H9 (cell line): ENCODE results near the gene CSHL1. TPM values are rescaled to one million over a fixed set of nuclear protein-coding genes. Genes with fewer than 3 reads are reported as not detected.

Experiments
- DNase-seq: peaks from one replicate; pipeline ENCODE4 v3.0.0-alpha.2; 2017
- H2AFZ ChIP-seq: one replicate; pipeline ENCODE4 v1.6.1; 2013; ENCODE audit warnings: mild to moderate bottlenecking, low read length, control low read depth, moderate library complexity
- H2AK5ac ChIP-seq: 2 replicates; pipeline ENCODE4 v1.6.1; 2013; ENCODE audit warnings: low read length, control low read depth, mixed read lengths; ENCODE audit not compliant: insufficient read length
- H2BK120ac ChIP-seq: one replicate; pipeline ENCODE4 v1.6.1; 2013; ENCODE audit warnings: low read depth, mild to moderate bottlenecking, low read length, control low read depth, inconsistent platforms; ENCODE audit not compliant: poor library complexity, severe bottlenecking
- H2BK12ac ChIP-seq: 2 replicates; pipeline ENCODE4 v1.6.1; 2013; ENCODE audit warnings: low read length, control low read depth, mixed read lengths, low read depth; ENCODE audit not compliant: insufficient read length
- H2BK15ac ChIP-seq: 2 replicates; pipeline ENCODE4 v1.6.1; 2013; ENCODE audit warnings: low read depth, low read length, control low read depth
- H2BK20ac ChIP-seq: one replicate; pipeline ENCODE4 v1.6.1; 2013; ENCODE audit warnings: low read depth, mild to moderate bottlenecking, low read length, control low read depth, inconsistent platforms; ENCODE audit not compliant: poor library complexity, severe bottlenecking
- H2BK5ac ChIP-seq: 2 replicates; pipeline ENCODE4 v1.6.1; 2013; ENCODE audit warnings: low read length, control low read depth, mixed read lengths; ENCODE audit not compliant: insufficient read length
- H3K14ac ChIP-seq: 2 replicates; pipeline ENCODE4 v1.6.1; 2013; ENCODE audit warnings: low read length, control low read depth; ENCODE audit not compliant: insufficient read depth
- H3K18ac ChIP-seq: 2 replicates; pipeline ENCODE4 v1.6.1; 2013; ENCODE audit warnings: low read depth, mild to moderate bottlenecking, mixed read lengths, low read length, control low read depth; ENCODE audit not compliant: insufficient read length
- H3K23ac ChIP-seq: 2 replicates; pipeline ENCODE4 v1.6.1; 2013; ENCODE audit warnings: low read length, control low read depth, mixed read lengths, low read depth; ENCODE audit not compliant: insufficient read length
- H3K23me2 ChIP-seq: 2 replicates; pipeline ENCODE4 v1.6.1; 2013; ENCODE audit warnings: low read depth, mild to moderate bottlenecking, mixed read lengths, low read length, control low read depth; ENCODE audit not compliant: insufficient read length, poor library complexity, severe bottlenecking
- H3K27ac ChIP-seq: 2 replicates; pipeline ENCODE4 v1.5.1; 2013; ENCODE audit warnings: low read length, control low read depth, mixed read lengths, low read depth; ENCODE audit not compliant: insufficient read length
- H3K27me3 ChIP-seq: 2 replicates; pipeline ENCODE4 v1.6.1; 2013; ENCODE audit warnings: low read length, control low read depth, inconsistent platforms; ENCODE audit not compliant: insufficient read depth
- H3K4ac ChIP-seq: 2 replicates; pipeline ENCODE4 v1.6.1; 2013; ENCODE audit warnings: low read depth, mild to moderate bottlenecking, control low read depth, inconsistent platforms, low read length, moderate library complexity
- H3K4me1 ChIP-seq: 2 replicates; pipeline ENCODE4 v1.6.1; 2013; ENCODE audit warnings: low read length, control low read depth, inconsistent platforms; ENCODE audit not compliant: insufficient read depth
- H3K4me2 ChIP-seq: 2 replicates; pipeline ENCODE4 v1.6.1; 2013; ENCODE audit warnings: low read length, control low read depth, mixed read lengths; ENCODE audit not compliant: insufficient read length, insufficient read depth
- H3K56ac ChIP-seq: 2 replicates; pipeline ENCODE4 v1.6.1; 2013; ENCODE audit warnings: low read depth, mild to moderate bottlenecking, mixed read lengths, low read length, control low read depth; ENCODE audit not compliant: insufficient read length
- H3K79me1 ChIP-seq: 2 replicates; pipeline ENCODE4 v1.6.1; 2013; ENCODE audit warnings: low read depth, mild to moderate bottlenecking, moderate library complexity, low read length, control low read depth, inconsistent platforms; ENCODE audit not compliant: insufficient read depth, poor library complexity, severe bottlenecking
- H3K79me2 ChIP-seq: 2 replicates; pipeline ENCODE4 v1.6.1; 2013; ENCODE audit warnings: low read length, control low read depth, inconsistent platforms; ENCODE audit not compliant: insufficient read depth
- H3K9ac ChIP-seq: 2 replicates; pipeline ENCODE4 v1.6.1; 2013; ENCODE audit warnings: low read length, control low read depth, mixed read lengths; ENCODE audit not compliant: insufficient read length; ENCODE audit errors: extremely low read depth
- H3K9me3 ChIP-seq: one replicate; pipeline ENCODE4 v1.6.1; 2013; ENCODE audit warnings: low read depth, low read length, inconsistent platforms; ENCODE audit not compliant: control insufficient read depth
- H3T11ph ChIP-seq: one replicate; pipeline ENCODE4 v1.6.1; 2013; ENCODE audit warnings: mild to moderate bottlenecking, low read length, control low read depth, inconsistent platforms
- H4K20me1 ChIP-seq: one replicate; pipeline ENCODE4 v1.6.1; 2013; ENCODE audit not compliant: control insufficient read depth, insufficient read length, insufficient read depth
- H4K5ac ChIP-seq: 2 replicates; pipeline ENCODE4 v1.6.1; 2013; ENCODE audit warnings: low read depth, mild to moderate bottlenecking, mixed read lengths, low read length, control low read depth; ENCODE audit not compliant: insufficient read length
- H4K8ac ChIP-seq: replicated peaks from 2 replicates; pipeline ENCODE4 v1.6.1; 2013; ENCODE audit warnings: low read length, control low read depth, mixed read lengths, low read depth; ENCODE audit not compliant: insufficient read length
- H4K91ac ChIP-seq: 2 replicates; pipeline ENCODE4 v1.6.1; 2013; ENCODE audit warnings: low read depth, mild to moderate bottlenecking, moderate library complexity, mixed read lengths, low read length, control low read depth; ENCODE audit not compliant: insufficient read length
- H3K27ac Mint-ChIP-seq, 3 experiments: 2 replicates in 2 of 3; 3 replicates in 1 of 3; pipeline ENCODE4 v1.8.0; 2020 to 2021; ENCODE audit warnings: mixed read lengths in 3 of 3, mild to moderate bottlenecking in 1 of 3, moderate library complexity in 1 of 3
- H3K27me3 Mint-ChIP-seq: 2 replicates; pipeline ENCODE4 v1.8.0; 2021; ENCODE audit warnings: low read depth, mild to moderate bottlenecking, moderate library complexity, mixed read lengths
- H3K36me3 Mint-ChIP-seq, 3 experiments: 2 replicates in 2 of 3; 3 replicates in 1 of 3; pipeline ENCODE4 v1.8.0; 2020 to 2021; ENCODE audit warnings: low read depth in 3 of 3, mixed read lengths in 3 of 3; ENCODE audit not compliant: insufficient read depth in 1 of 3
- H3K4me1 Mint-ChIP-seq, 2 experiments: 2 replicates each; pipeline ENCODE4 v1.8.0; 2020; ENCODE audit warnings: mixed read lengths in 2 of 2
- H3K4me3 Mint-ChIP-seq, 2 experiments: 2 replicates in 1 of 2; 3 replicates in 1 of 2; pipeline ENCODE4 v1.8.0; 2020 to 2021; ENCODE audit warnings: mild to moderate bottlenecking in 2 of 2, mixed read lengths in 2 of 2, moderate library complexity in 1 of 2
- H3K9me3 Mint-ChIP-seq, 2 experiments: 2 replicates in 1 of 2; 3 replicates in 1 of 2; pipeline ENCODE4 v1.8.0; 2020; ENCODE audit warnings: mild to moderate bottlenecking in 2 of 2, mixed read lengths in 2 of 2, moderate library complexity in 1 of 2
- CTCF ChIP-seq: fragments of 200-600 bp; sonication (generic); conservative IDR thresholded peaks from 3 replicates; pipeline ENCODE4 v1.8.0; 2021; ENCODE audit warnings: antibody characterized with exemption, mild to moderate bottlenecking
- WGBS: extraction: QIAGEN DNeasy Blood & Tissue Kit; methylation state at CpG from one replicate; pipeline ENCODE4 v1.1.7; 2013; ENCODE audit warnings: missing lambda C conversion rate, low lambda C conversion rate, mixed read lengths; ENCODE audit not compliant: insufficient read length; ENCODE audit errors: extremely low coverage; 5-methylcytosine and 5-hydroxymethylcytosine counted together
- total RNA-seq: library from RNA; stranded (reverse); gene quantifications from 2 replicates; pipeline ENCODE4 v1.2.1, GENCODE V29; 2021

The CSHL1 gene
- total RNA-seq, 1 experiment from 2014 or later = not detected

- H3K9me3 ChIP-seq = no peaks in the 10 kb centered on the region
- no peak overlapping the region for H3K4me2 ChIP-seq
- no peak overlapping the region for H2BK20ac ChIP-seq
- peaks cover 3% of the 10 kb centered on the region for H3K27me3 Mint-ChIP-seq
- no peak overlapping the region for H3K18ac ChIP-seq
- H3K23me2 ChIP-seq = no peaks in the 10 kb centered on the region
- no CpG with 5 or more reads among the region's 14 CpGs for WGBS
- H3K4me3 Mint-ChIP-seq = no peak overlapping the region
- H3K9me3 Mint-ChIP-seq = no peaks in the 10 kb centered on the region
- no peak overlapping the region for H4K91ac ChIP-seq
- no peak overlapping the region for H4K5ac ChIP-seq
- no peak overlapping the region for H2AK5ac ChIP-seq
- no peak for DNase-seq
- peaks cover 9 to 26% (median 11%) of the 10 kb centered on the region in 3 experiments; a peak in 6 of 7 replicates for H3K36me3 Mint-ChIP-seq
- no peak overlapping the region for H3K27ac Mint-ChIP-seq
- no peak overlapping the region for H2BK15ac ChIP-seq
- no peaks in the 10 kb centered on the region for H4K20me1 ChIP-seq
- no peak overlapping the region for H3T11ph ChIP-seq
- no peak overlapping the region for H3K23ac ChIP-seq
- no peak overlapping the region for H3K4ac ChIP-seq
- no peak overlapping the region for H2BK120ac ChIP-seq
- H3K4me1 ChIP-seq = no peaks in the 10 kb centered on the region
- no peak overlapping the region for H2BK5ac ChIP-seq
- H3K27me3 ChIP-seq = no peaks in the 10 kb centered on the region
- H2BK12ac ChIP-seq = no peak overlapping the region
- H3K9ac ChIP-seq = no peak overlapping the region
- no peak overlapping the region; the same call in 1 of the 2 replicates for H3K14ac ChIP-seq
- no peaks in the 10 kb centered on the region for H3K79me2 ChIP-seq
- no peak for TF ChIP-seq CTCF
- no peak overlapping the region for H3K56ac ChIP-seq
- H2AFZ ChIP-seq = no peak overlapping the region
- no peak overlapping the region for H3K27ac ChIP-seq
- no peaks in the 10 kb centered on the region for H3K79me1 ChIP-seq
- H3K4me1 Mint-ChIP-seq = peaks cover 6 to 20% of the 10 kb centered on the region in 2 experiments
- no peak overlapping the region for H4K8ac ChIP-seq
Observed at GRCh38 chr17:63940584-63940983, 29.5 kb upstream of the CSHL1 start.
